NCI-H2196 (cell line): Measurements from ENCODE around the gene MRPL46.
"Not testable (repeated sequence)": the region's sequence is repeated elsewhere in the genome, so short reads cannot be mapped to it uniquely, and the experiment has no call there.

Source experiments
- DNase-seq: peaks from one replicate; lab custom pipeline; 2025; ENCODE audit not compliant: unreplicated experiment; lab: John Stamatoyannopoulos, UW

MRPL46 gene

GRCh38 chr15:88447741-88448140 lies 19.4 kb downstream of the MRPL46 start:
- DNase-seq, result no peak

GRCh38 chr15:88447206-88447605 lies 20.0 kb downstream of the MRPL46 start:
- DNase-seq, result no peak

DNA sequence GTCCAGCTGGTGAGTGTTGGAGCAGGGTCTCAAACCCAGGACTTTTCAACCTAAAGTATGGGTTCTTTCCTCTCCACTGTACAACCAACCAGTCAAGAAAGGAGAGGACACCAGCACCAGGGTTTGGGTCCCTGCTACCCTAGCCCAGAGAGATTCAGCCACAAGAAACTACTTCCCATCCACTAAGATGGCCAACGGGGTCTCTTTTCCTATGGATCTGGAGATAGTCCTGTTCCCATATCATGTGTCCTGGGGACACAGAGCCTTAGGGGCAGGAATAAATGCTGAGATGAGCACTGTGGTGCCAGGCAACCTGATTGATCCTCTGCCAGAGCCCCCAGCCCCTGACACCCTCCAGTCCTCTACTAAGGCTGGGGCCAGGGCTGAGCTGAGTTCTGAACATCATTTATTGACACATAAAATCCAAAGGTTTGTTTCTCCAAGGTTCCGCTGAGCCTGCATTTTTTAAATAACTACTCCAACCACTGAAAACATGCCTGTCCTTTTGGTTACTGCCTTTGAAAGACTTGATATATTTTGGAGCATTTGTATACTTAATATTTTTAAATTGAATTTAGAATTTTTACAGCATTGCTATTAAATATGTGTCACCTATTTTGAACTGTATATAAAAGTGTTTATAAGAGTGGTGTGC lies 26.0 kb downstream of the MRPL46 start:
- no peak for DNase-seq

DNA sequence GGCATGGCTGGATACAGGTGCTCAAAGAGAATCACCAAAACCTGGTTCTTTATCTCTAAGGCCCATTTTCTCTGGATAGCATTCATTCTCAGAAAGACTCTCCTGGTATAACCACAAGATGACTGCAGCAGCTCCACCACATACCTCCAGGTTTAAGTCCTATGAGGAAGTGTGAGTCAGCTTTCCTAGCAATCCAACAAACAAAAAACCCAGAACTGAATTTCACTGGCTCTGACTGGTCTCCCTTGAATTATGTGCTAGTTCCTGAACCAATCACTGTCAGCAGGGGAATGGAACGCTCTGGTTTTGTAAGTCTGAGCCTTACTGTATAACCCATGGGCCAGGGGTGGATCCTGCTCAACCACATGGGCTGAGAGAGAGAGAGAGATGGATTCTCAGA lies 27.2 kb downstream of the MRPL46 start:
- DNase-seq, result no peak

- DNase-seq, result no peak
Measured at GRCh38 chr15:88438181-88438580, 29.0 kb downstream of the MRPL46 start.

- not testable (repeated sequence) for DNase-seq
Measured at GRCh38 chr15:88434106-88434505, 33.1 kb downstream of the MRPL46 start.

- no peak for DNase-seq
Measured at GRCh38 chr15:88433046-88433685, 34.0 kb downstream of the MRPL46 start.

DNA sequence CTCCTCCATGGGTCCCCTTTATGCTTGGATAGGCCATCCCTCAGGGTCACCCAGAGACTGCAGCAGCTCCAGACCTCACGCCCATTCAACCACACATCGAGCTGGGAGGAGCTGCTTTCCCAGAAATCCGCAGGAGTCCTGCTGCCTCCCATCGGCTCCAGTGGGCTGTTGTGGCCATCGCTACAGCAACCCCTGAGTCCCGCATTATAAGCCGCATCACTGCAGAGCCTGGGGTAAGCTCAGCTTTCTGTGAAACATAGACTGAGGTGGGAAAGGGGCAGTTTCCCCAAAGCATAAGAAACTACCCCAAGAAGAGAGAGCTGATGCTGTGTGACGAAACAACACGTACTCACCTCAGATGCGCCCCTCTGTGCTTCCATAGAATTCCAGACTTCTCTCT lies 35.7 kb downstream of the MRPL46 start:
- no peak for DNase-seq

DNA sequence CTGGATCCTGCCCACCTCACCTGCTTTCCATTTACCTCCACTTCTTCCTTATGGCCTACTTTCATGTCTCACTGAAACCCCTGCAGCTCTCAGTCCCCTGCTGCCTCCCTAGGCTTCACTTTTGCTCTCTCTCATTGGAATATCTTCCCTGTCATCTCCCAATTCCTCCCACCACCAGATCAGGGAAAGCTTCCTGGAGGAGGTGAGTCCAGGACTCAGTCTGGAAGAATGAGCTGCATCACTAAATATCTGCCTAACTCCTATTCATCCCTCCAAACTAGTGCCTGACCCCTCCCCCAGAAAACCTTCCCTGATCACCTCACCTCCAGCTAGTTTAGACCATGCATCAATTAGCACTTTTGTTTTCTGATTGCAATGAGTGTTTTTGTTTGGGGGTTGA lies 37.1 kb downstream of the MRPL46 start:
- DNase-seq, result no peak

- no peak for DNase-seq
Measured at GRCh38 chr15:88428805-88429605, 38.2 kb downstream of the MRPL46 start.

GRCh38 chr15:88428053-88428452 lies 39.1 kb downstream of the MRPL46 start:
- no peak for DNase-seq

DNA sequence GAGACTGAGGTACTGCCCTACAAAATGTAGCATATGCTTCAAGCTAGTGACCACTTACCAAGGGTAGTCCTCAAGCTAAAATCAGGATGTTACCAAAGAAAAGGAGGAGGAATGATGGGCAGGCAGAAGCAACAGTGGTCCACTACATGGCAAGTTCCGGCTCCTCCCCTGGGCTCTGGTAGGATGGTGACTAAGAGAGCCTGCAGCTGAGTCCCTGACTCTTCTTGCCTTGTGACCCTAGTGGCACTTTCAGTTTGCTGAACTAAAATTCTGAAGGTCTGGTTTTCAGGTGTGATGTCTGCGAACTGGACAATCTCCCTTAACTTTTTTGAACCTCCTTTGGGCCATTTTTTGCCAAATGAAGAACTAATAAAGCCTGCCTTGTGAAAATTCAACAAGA lies 40.9 kb downstream of the MRPL46 start:
- DNase-seq, result no peak

- DNase-seq, result no peak
Measured at GRCh38 chr15:88423331-88423730, 43.9 kb downstream of the MRPL46 start.

DNA sequence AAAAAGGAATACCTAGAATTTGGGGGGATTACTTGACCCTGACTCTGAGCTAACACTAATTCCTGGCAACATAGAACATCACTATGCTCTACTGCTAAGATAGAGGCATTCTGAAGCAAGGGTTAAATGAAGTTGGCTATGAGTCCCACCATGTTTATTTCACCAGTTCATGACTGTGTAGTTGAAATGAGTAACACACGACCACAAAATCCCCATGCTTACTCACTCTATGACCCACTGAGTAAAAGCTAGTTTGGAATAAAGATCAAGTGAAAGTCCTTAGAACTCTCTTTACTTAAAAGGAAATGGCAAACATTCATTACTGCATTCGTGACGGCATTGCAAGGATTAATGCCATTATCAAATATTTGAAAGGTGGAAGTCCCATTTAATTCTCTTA lies 47.4 kb downstream of the MRPL46 start:
- no peak for DNase-seq
